Loucy (cell line): ENCODE data around the gene RBM39.

Experiments used
- H2AFZ ChIP-seq: fragments of 200-600 bp; sonication (generic); 2 replicates; pipeline ENCODE4 v1.6.0; 2016; ENCODE audit warnings: antibody characterized with exemption, mild to moderate bottlenecking, low read length, moderate library complexity
- H3F3A ChIP-seq: fragments of 200-600 bp; 2 replicates; pipeline ENCODE4 v1.6.0; 2016; ENCODE audit warnings: antibody characterized with exemption, low read depth, mild to moderate bottlenecking
- H3K27me3 ChIP-seq: fragments of 200-600 bp; sonication (generic); 2 replicates; pipeline ENCODE4 v1.6.1; 2014; ENCODE audit warnings: low read length, mild to moderate bottlenecking; ENCODE audit not compliant: insufficient read depth, poor library complexity, severe bottlenecking
- H3K36me3 ChIP-seq: fragments of 200-600 bp; sonication (generic); 2 replicates; pipeline ENCODE4 v1.6.1; 2016; ENCODE audit warnings: low read length; ENCODE audit not compliant: insufficient read depth
- H3K4me1 ChIP-seq: fragments of 200-600 bp; sonication (generic); 2 replicates; pipeline ENCODE4 v1.5.1; 2014; ENCODE audit warnings: low read length, mild to moderate bottlenecking; ENCODE audit not compliant: insufficient read depth, poor library complexity, severe bottlenecking
- H3K4me2 ChIP-seq: fragments of 200-600 bp; sonication (generic); 2 replicates; pipeline ENCODE4 v1.6.0; 2014; ENCODE audit warnings: antibody characterized with exemption, low read length, low read depth, mild to moderate bottlenecking; ENCODE audit not compliant: poor library complexity, severe bottlenecking
- H3K4me3 ChIP-seq: fragments of 200-600 bp; sonication (generic); 2 replicates; pipeline ENCODE4 v1.5.1; 2014; ENCODE audit warnings: low read length, mild to moderate bottlenecking, mixed read lengths; ENCODE audit not compliant: poor library complexity, severe bottlenecking
- H3K79me2 ChIP-seq: fragments of 200-600 bp; sonication (generic); 2 replicates; pipeline ENCODE4 v1.6.1; 2014; ENCODE audit warnings: low read length; ENCODE audit not compliant: insufficient read depth
- H3K9ac ChIP-seq: fragments of 200-600 bp; sonication (generic); 2 replicates; pipeline ENCODE4 v1.6.0; 2014; ENCODE audit warnings: mild to moderate bottlenecking, low read depth, low read length, moderate library complexity; ENCODE audit not compliant: poor library complexity, severe bottlenecking
- H3K9me2 ChIP-seq: fragments of 200-600 bp; sonication (generic); replicated peaks from 2 replicates; pipeline ENCODE4 v1.6.1; 2016; ENCODE audit warnings: low read depth, low read length, mixed read lengths
- H3K9me3 ChIP-seq: fragments of 200-600 bp; sonication (generic); 2 replicates; pipeline ENCODE4 v1.6.1; 2014; ENCODE audit warnings: mild to moderate bottlenecking, antibody characterized with exemption, low read length, low read depth; ENCODE audit not compliant: insufficient read depth
- H4K20me1 ChIP-seq: fragments of 200-600 bp; sonication (generic); 2 replicates; pipeline ENCODE4 v1.6.0; 2014; ENCODE audit warnings: antibody characterized with exemption, low read length, mild to moderate bottlenecking; ENCODE audit not compliant: insufficient read depth, poor library complexity, severe bottlenecking
- EZH2phosphoT487 ChIP-seq: fragments of 200-600 bp; IDR thresholded peaks from 2 replicates; pipeline ENCODE4 v1.6.1; 2018; ENCODE audit warnings: antibody characterized with exemption, mild to moderate bottlenecking, moderate library complexity, borderline replicate concordance
- TF ChIP-seq, protein P1 (sequence below): fragments of 200-600 bp; sonication (generic); conservative IDR thresholded peaks from 2 replicates; pipeline ENCODE4 v1.5.1; 2014; ENCODE audit warnings: mild to moderate bottlenecking, antibody characterized with exemption, low read length

The RBM39 gene

DNA sequence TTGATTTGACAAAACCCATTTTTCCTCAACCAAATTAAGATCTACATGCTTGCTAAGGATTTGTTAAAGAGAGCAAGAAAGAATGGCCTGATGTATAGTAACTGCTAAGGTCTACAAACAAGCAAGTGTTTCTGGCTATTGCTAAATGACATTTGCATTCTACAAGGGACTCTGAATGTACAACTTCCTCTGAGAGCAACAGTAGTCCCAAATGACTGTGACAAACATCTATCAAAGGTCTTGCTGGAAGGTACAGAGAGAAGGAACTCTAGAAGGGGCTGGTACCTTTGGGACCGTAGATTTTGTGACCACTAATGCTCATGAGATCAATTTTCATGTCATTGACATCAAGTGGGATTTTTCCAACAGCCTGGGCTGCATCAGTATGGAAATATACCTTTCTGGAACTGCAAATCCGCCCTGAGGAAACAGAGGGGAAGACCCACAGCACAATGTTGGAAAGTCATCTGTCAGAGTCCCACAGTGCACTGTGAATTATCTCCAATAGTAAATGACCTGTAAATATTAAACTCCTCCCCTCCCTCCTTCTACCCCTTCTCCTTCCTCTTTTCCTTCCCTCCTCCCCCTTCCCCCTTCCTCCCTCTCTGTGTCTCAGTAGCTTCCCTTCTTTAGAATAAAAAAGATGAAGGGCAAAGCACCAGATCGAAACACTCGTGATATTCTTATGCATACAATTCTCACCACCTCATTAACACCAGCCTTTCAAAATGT, 61.4 kb downstream of the RBM39 start:
- H2AFZ ChIP-seq: no peak overlapping the region
- H3K4me2 ChIP-seq: peak overlapping the region; percentile 15

DNA sequence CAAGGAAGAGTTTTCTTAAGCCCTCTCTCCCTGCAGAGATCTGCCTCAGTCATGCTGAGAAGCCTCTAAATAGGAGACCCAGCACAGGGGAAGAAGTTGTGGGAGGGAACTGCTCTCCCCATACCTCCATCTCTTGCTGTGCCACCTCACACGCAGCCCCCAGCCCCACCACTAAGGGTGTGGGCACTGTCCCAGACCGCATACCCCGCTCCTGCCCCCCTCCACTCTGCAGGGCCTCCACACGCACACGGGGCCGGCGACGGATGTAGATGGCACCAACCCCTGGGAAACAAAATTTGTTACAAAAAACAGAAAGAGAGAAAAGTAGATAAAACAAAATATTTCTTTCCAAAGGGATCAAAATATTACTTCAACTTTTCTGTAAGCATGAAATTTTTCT, 67.1 kb downstream of the RBM39 start:
- H3K79me2 ChIP-seq: no peaks in the 10 kb centered on the region

More for the DNA sequence above, 61.4 kb downstream of the RBM39 start:
- no peaks in the 10 kb centered on the region for H3K36me3 ChIP-seq
- H3K79me2 ChIP-seq: no peaks in the 10 kb centered on the region
- no peaks in the 10 kb centered on the region for H4K20me1 ChIP-seq
- H3K9me2 ChIP-seq: no peaks in the 10 kb centered on the region
- no peaks in the 10 kb centered on the region; the same call in 1 of the 2 replicates for H3F3A ChIP-seq
- peak overlapping the region; percentile 4 for H3K9ac ChIP-seq
- no peaks in the 10 kb centered on the region for H3K27me3 ChIP-seq
- H3K9me3 ChIP-seq: no peaks in the 10 kb centered on the region
- TF ChIP-seq, protein P1, sequence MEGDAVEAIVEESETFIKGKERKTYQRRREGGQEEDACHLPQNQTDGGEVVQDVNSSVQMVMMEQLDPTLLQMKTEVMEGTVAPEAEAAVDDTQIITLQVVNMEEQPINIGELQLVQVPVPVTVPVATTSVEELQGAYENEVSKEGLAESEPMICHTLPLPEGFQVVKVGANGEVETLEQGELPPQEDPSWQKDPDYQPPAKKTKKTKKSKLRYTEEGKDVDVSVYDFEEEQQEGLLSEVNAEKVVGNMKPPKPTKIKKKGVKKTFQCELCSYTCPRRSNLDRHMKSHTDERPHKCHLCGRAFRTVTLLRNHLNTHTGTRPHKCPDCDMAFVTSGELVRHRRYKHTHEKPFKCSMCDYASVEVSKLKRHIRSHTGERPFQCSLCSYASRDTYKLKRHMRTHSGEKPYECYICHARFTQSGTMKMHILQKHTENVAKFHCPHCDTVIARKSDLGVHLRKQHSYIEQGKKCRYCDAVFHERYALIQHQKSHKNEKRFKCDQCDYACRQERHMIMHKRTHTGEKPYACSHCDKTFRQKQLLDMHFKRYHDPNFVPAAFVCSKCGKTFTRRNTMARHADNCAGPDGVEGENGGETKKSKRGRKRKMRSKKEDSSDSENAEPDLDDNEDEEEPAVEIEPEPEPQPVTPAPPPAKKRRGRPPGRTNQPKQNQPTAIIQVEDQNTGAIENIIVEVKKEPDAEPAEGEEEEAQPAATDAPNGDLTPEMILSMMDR: no peak
- no peak for TF ChIP-seq EZH2phosphoT487
- H3K4me3 ChIP-seq: no peak overlapping the region
- peaks cover 12% of the 10 kb centered on the region for H3K4me1 ChIP-seq

GRCh38 chr20:35673884-35674283, 68.2 kb downstream of the RBM39 start:
- H4K20me1 ChIP-seq: no peaks in the 10 kb centered on the region
- H2AFZ ChIP-seq: no peak overlapping the region
- H3K4me2 ChIP-seq: no peak overlapping the region
- peaks cover 4% of the 10 kb centered on the region; the same call in 1 of the 2 replicates for H3K36me3 ChIP-seq
- no peaks in the 10 kb centered on the region for H3K27me3 ChIP-seq
- H3K9me3 ChIP-seq: no peaks in the 10 kb centered on the region
- H3K79me2 ChIP-seq: no peaks in the 10 kb centered on the region
- H3F3A ChIP-seq: no peaks in the 10 kb centered on the region
- H3K4me3 ChIP-seq: no peak overlapping the region
- no peak overlapping the region for H3K9ac ChIP-seq
- no peaks in the 10 kb centered on the region for H3K4me1 ChIP-seq
- no peaks in the 10 kb centered on the region for H3K9me2 ChIP-seq
- no peak for TF ChIP-seq EZH2phosphoT487
- TF ChIP-seq, protein P1: no peak

More for the DNA sequence above, 67.1 kb downstream of the RBM39 start:
- Histone ChIP-seq H3K4me3 (no peak overlapping the region), H3K9me2 (no peaks in the 10 kb centered on the region), H4K20me1 (no peaks in the 10 kb centered on the region), H3K27me3 (no peaks in the 10 kb centered on the region), H3K9ac (no peak overlapping the region), H3F3A (no peaks in the 10 kb centered on the region), H3K9me3 (no peaks in the 10 kb centered on the region), H2AFZ (no peak overlapping the region), H3K36me3 (peaks cover 4% of the 10 kb centered on the region; the same call in 1 of the 2 replicates), H3K4me1 (no peaks in the 10 kb centered on the region), H3K4me2 (no peak overlapping the region)
- TF ChIP-seq, protein P1: no peak
- no peak for TF ChIP-seq EZH2phosphoT487
